ENCODE results near the gene ISCA2.
A peak's percentile ranks its signal among the peaks of the same experiment; 100 is the strongest.

GRCh38 chr14:74469548-74470518 is 23.7 kb upstream of the ISCA2 start:
- peak; percentile 2 for TF ChIP-seq POLR2AphosphoS5 (IDR thresholded peaks at IDR 0.05)
- TF ChIP-seq POLR2A (IDR thresholded peaks at IDR 0.05) = no peak
